Thoracic aorta (tissue), 2 donors: ENCODE measurements around the gene PCSK4. TPM values are rescaled to one million over a fixed set of nuclear protein-coding genes. Genes with fewer than 3 reads are reported as not detected.

ENCODE experiments used
- ATAC-seq: fragments of 150-250 bp; one replicate; pipeline ENCODE4 v1.8.0; 2017; ENCODE audit warnings: low read depth; ENCODE audit not compliant: insufficient number of reproducible peaks, low FRiP score
- DNase-seq: peaks from one replicate; pipeline ENCODE4 v3.0.0-alpha.2; 2020; ENCODE audit warnings: low spot score
- H3K27ac ChIP-seq, 2 donors: fragments of 200-600 bp; sonication (generic); 1 replicate in 1 of 2; 2 replicates in 1 of 2; pipeline ENCODE4 v1.5.1; 2016; ENCODE audit warnings: mild to moderate bottlenecking in 2 of 2, moderate library complexity in 2 of 2
- H3K27me3 ChIP-seq: fragments of 200-600 bp; sonication (generic); replicated peaks from 2 replicates; pipeline ENCODE4 v1.6.0; 2016; ENCODE audit warnings: mild to moderate bottlenecking; ENCODE audit not compliant: insufficient read depth
- H3K36me3 ChIP-seq: fragments of 200-600 bp; sonication (generic); one replicate; pipeline ENCODE4 v1.5.1; 2016
- H3K4me1 ChIP-seq, 2 donors: fragments of 200-600 bp; sonication (generic); 1 replicate in 1 of 2; 2 replicates in 1 of 2; pipeline versions ENCODE4 v1.5.1 to v1.6.0; 2016; ENCODE audit warnings: low read depth in 2 of 2, mild to moderate bottlenecking in 1 of 2; ENCODE audit not compliant: control insufficient read depth in 1 of 2
- H3K4me3 ChIP-seq: fragments of 200-600 bp; sonication (generic); 2 replicates; pipeline ENCODE4 v1.5.1; 2016; ENCODE audit warnings: mild to moderate bottlenecking
- H3K9me3 ChIP-seq: fragments of 200-600 bp; sonication (generic); 2 replicates; pipeline ENCODE4 v1.5.1; 2016
- total RNA-seq, 2 donors: library from RNA; depleted of rRNA; stranded (reverse); fragments of >200 nt; gene quantifications; one replicate each; pipeline versions ENCODE4 v1.1.0 to v1.2.3, GENCODE V29; 2016
- TF ChIP-seq, protein P1 (sequence below): fragments of 200-600 bp; sonication (generic); IDR thresholded peaks from one replicate; pipeline ENCODE4 v1.5.1; 2019; ENCODE audit warnings: antibody characterized with exemption

Gene PCSK4
- total RNA-seq, 2 donors from 2014 or later: 0.56 to 0.68 TPM

DNA sequence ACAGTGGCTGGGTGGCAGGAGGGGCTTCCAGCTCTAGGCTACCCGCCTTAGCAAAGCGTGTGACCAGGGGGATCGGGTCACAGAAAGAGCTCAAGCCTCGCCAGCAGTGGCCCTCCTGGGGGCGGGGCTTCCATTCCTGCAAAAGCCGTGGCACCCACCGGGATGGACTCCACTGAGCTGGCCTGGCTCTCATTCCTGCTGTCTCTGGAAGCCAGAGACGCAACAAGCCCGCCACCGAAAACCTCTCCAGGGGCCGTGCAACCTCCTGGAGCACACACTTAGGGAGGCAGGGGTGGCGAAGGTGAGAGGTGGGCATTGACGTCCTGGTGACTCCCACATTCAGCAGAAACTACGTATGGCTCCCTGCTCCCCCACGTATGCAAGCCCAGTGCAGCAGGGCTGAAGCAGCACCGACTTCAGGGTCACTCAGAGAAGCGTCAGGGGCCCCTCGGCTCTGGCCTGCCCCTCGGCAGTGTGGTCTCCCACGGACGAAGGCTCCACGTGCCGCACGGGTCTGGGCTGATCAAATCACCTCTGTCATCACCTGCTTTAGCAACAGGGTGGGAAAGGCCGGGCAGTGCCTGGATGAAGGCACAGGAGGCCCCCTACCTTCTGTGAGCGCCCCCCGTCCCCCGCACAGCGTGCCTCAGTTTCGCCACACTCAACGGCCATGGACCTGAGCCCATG, 14.3 kb downstream of the PCSK4 start:
- DNase-seq: no peak
- peaks cover 15% of the 10 kb centered on the region for H3K27me3 ChIP-seq
- TF ChIP-seq, protein P1, sequence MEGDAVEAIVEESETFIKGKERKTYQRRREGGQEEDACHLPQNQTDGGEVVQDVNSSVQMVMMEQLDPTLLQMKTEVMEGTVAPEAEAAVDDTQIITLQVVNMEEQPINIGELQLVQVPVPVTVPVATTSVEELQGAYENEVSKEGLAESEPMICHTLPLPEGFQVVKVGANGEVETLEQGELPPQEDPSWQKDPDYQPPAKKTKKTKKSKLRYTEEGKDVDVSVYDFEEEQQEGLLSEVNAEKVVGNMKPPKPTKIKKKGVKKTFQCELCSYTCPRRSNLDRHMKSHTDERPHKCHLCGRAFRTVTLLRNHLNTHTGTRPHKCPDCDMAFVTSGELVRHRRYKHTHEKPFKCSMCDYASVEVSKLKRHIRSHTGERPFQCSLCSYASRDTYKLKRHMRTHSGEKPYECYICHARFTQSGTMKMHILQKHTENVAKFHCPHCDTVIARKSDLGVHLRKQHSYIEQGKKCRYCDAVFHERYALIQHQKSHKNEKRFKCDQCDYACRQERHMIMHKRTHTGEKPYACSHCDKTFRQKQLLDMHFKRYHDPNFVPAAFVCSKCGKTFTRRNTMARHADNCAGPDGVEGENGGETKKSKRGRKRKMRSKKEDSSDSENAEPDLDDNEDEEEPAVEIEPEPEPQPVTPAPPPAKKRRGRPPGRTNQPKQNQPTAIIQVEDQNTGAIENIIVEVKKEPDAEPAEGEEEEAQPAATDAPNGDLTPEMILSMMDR: no peak
- no peak overlapping the region for H3K27ac ChIP-seq
- no peak overlapping the region for H3K4me3 ChIP-seq
- no peak for ATAC-seq
- H3K9me3 ChIP-seq: no peaks in the 10 kb centered on the region
- H3K36me3 ChIP-seq: peaks cover 6% of the 10 kb centered on the region
- peaks cover 15 to 27% of the 10 kb centered on the region in 2 donors for H3K4me1 ChIP-seq

DNA sequence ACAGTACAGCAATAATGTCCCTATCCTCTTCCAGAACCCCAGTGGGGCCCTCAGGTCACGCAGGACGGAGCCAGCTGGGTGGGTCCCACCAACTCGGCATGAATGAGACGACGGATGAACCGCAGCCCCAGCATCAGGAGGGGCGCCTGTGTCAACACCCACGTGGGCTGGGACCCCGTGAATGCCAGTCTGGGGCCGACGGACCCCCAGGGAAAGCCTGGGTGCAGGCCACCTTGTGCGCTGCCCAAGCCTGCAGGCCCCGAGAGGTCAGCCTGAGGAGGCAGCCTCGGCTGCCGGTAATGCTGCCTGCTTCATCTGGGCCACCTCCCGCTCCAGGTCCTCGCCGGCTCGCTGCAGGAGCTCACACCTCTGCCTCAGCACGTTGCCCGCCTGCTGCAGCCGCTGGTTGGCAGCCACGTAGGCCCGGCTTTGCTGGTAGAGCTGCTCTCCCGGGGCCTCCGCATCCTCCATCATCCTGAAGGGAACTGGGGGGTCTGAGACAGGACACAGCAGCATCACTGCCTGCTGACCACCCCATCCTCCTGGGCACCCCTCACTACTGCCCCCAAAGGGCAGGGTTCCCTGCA, 15.3 kb downstream of the PCSK4 start:
- Histone ChIP-seq H3K27ac (no peak overlapping the region), H3K27me3 (peaks cover 15% of the 10 kb centered on the region), H3K9me3 (no peaks in the 10 kb centered on the region), H3K4me1 (peaks cover 25 to 37% of the 10 kb centered on the region in 2 donors), H3K36me3 (peaks cover 6% of the 10 kb centered on the region), H3K4me3 (no peak overlapping the region)
- TF ChIP-seq, protein P1: no peak
- no peak for DNase-seq
- no peak for ATAC-seq

DNA sequence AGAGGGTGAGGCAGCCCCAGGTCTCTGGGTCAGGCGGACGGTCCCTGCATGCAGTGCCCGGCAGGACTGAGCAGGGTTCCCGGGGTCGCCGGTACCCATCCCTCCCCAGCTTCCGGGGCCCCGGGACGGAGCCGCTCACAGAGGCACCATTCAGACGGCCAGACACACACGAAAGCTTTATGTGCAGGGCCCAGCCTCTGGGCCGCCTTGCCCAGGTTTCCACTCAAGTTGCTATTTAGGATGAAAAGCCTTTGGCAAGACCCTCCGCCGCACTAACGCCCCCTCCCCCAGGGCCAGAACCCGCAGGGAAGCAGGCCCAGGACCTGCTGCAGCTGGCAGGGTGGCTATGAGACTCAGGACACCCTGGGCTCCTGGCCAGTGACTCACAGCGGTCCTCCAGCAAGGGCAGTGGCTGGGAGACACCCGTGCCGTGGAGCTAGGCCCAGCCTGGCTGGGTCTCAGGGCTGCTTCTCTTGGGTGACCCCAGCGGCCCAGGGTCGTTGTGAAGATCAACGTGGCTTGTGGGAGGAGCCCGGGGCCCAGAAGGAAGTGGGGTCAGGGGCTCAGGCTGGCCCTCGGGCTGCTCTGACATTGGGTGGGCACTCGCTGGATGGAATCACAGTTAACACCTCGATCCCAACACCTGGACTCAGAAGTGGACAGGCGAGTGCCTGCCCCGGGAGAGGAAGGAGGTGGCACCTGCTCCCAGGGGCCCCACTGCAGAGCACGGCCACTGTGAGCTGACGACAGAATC, 16.0 kb downstream of the PCSK4 start:
- DNase-seq (no peak), ATAC-seq (no peak)
- Histone ChIP-seq H3K27ac (no peak overlapping the region), H3K27me3 (peaks cover 15% of the 10 kb centered on the region), H3K4me1 (peaks cover 28 to 36% of the 10 kb centered on the region in 2 donors), H3K4me3 (no peak overlapping the region), H3K36me3 (peaks cover 6% of the 10 kb centered on the region), H3K9me3 (no peaks in the 10 kb centered on the region)
- TF ChIP-seq, protein P1: no peak

- Histone ChIP-seq H3K27me3 (peaks cover 20% of the 10 kb centered on the region), H3K27ac (no peak overlapping the region)
These were observed 16.9 kb downstream of the PCSK4 start for GRCh38 chr19:1473085-1473851.

More at GRCh38 chr19:1473085-1473851, 16.9 kb downstream of the PCSK4 start:
- TF ChIP-seq, protein P1: no peak
- DNase-seq: no peak
- Histone ChIP-seq H3K4me1 (peaks cover 33 to 38% of the 10 kb centered on the region in 2 donors), H3K9me3 (no peaks in the 10 kb centered on the region), H3K36me3 (peaks cover 6% of the 10 kb centered on the region), H3K4me3 (no peak overlapping the region)
- ATAC-seq: no peak
